H1 (cell line): Measurements from ENCODE around the gene NLRC3. TPM values are rescaled to one million over a fixed set of nuclear protein-coding genes. Genes with fewer than 3 reads are reported as not detected.

Experiments used
- CHD1 ChIP-seq: IDR thresholded peaks from 2 replicates; pipeline ENCODE4 v1.6.1; 2012; ENCODE audit warnings: low read depth, low read length, improper control_type of control experiment
- POLR2A ChIP-seq, 2 experiments: IDR thresholded peaks; 1 replicate in 1 of 2; 2 replicates in 1 of 2; pipeline ENCODE4 v1.6.1; 2011; ENCODE audit warnings: low read depth in 2 of 2, low read length in 2 of 2, mild to moderate bottlenecking in 2 of 2; ENCODE audit errors: control extremely low read depth in 1 of 2
- POU5F1 ChIP-seq: IDR thresholded peaks from 2 replicates; pipeline ENCODE4 v1.6.1; 2011; ENCODE audit warnings: low read depth, mild to moderate bottlenecking, low read length, moderate library complexity
- RXRA ChIP-seq: IDR thresholded peaks from 2 replicates; pipeline ENCODE4 v1.6.1; 2011; ENCODE audit warnings: low read depth, mild to moderate bottlenecking, low read length, moderate library complexity; ENCODE audit not compliant: insufficient read depth
- polyA plus RNA-seq, 7 experiments: library from polyadenylated mRNA; depleted of rRNA in 3 of 7; stranded (reverse) in 5 of 7; unstranded in 2 of 7; fragments of >200 nt in 5 of 7; fragments of 200-250 nt in 2 of 7; gene quantifications; 1 replicate in 5 of 7; 2 replicates in 1 of 7; 4 replicates in 1 of 7; pipeline versions ENCODE4 v1.2.1 to v1.2.3, GENCODE V29; 2011 to 2013; ENCODE audit warnings: missing spikeins in 2 of 7, mixed read lengths in 2 of 7
- total RNA-seq: library from RNA; stranded (reverse); fragmentation: NEBNext Ultra II Directional; extraction: Animal tissue kit (Norgen Biotek cat#: 25700); gene quantifications from 2 replicates; pipeline ENCODE4 v1.2.1, GENCODE V29; 2021

The NLRC3 gene
- total and polyA plus RNA-seq, 2 of the 8 experiments (the other 6 are each of a cell fraction or from before 2014, with no cell fraction given), result 0.18 to 0.20 TPM

DNA sequence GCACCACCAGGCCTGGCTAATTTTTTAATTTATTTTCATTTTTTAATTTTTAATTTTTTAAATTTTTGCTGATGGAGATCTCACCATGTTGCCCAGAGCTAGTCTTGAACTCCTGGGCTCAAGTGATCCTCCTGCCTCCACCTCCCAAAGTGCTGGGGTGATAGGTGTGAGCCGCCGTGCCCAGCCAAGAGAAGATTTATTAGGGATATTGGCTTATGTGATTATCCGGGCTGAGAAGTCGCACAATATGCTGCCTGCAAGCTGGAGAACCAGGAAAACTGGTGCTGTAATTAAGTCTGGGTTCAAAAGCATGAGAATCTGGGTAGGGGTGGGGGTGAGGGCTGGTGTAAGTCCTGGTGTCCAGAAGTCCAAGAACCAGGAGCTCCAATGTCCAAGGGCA is 79.4 kb downstream of the NLRC3 start (continued):
- no peak for TF ChIP-seq CHD1
- TF ChIP-seq POU5F1, result no peak
- TF ChIP-seq RXRA, result no peak
- no peak for TF ChIP-seq POLR2A (IDR thresholded peaks at IDR 0.05; ENCODE audit: control extremely low read depth in 1 of 2, low read depth in 2 of 2, low read length in 2 of 2)
